HG03457 (cell line): ENCODE measurements around the gene SLC38A1.
"Not testable (repeated sequence)": the region's sequence is repeated elsewhere in the genome, so short reads cannot be mapped to it uniquely, and the experiment has no call there.

Experiments used
- ATAC-seq: cut with Tn5 transposase; IDR thresholded peaks from one replicate; pipeline ENCODE4 v1.9.1; 2021; ENCODE audit warnings: moderate number of reproducible peaks; ENCODE audit not compliant: unreplicated experiment

The SLC38A1 gene

GRCh38 chr12:46265102-46265501 lies 3.7 kb downstream of the SLC38A1 start:
- no peak for ATAC-seq

- no peak for ATAC-seq
These were observed 4.8 kb downstream of the SLC38A1 start for GRCh38 chr12:46264057-46264456.

GRCh38 chr12:46263140-46264016 lies 5.5 kb downstream of the SLC38A1 start:
- no peak for ATAC-seq

GRCh38 chr12:46261646-46262045 lies 7.2 kb downstream of the SLC38A1 start:
- no peak for ATAC-seq

GRCh38 chr12:46260913-46261476 lies 7.8 kb downstream of the SLC38A1 start:
- ATAC-seq: no peak

- no peak for ATAC-seq
These were observed 8.5 kb downstream of the SLC38A1 start for GRCh38 chr12:46260124-46260912.

- ATAC-seq: no peak
These were observed 9.1 kb downstream of the SLC38A1 start for GRCh38 chr12:46259713-46260112.

GRCh38 chr12:46259071-46259470 lies 9.8 kb downstream of the SLC38A1 start:
- ATAC-seq: no peak

- no peak for ATAC-seq
These were observed 10.7 kb downstream of the SLC38A1 start for GRCh38 chr12:46258129-46258528.

- no peak for ATAC-seq
These were observed 11.9 kb downstream of the SLC38A1 start for GRCh38 chr12:46256942-46257341.

- no peak for ATAC-seq
These were observed 15.2 kb downstream of the SLC38A1 start for GRCh38 chr12:46253544-46254162.

GRCh38 chr12:46251994-46252393 lies 16.8 kb downstream of the SLC38A1 start:
- ATAC-seq: not testable (repeated sequence)

GRCh38 chr12:46249960-46250359 lies 18.9 kb downstream of the SLC38A1 start:
- ATAC-seq: not testable (repeated sequence)

- ATAC-seq: no peak
These were observed 22.7 kb downstream of the SLC38A1 start for GRCh38 chr12:46246021-46246700.

- no peak for ATAC-seq
These were observed 23.8 kb downstream of the SLC38A1 start for GRCh38 chr12:46244997-46245396.

- no peak for ATAC-seq
These were observed 24.4 kb downstream of the SLC38A1 start for GRCh38 chr12:46244273-46244915.

GRCh38 chr12:46242569-46242968 lies 26.3 kb downstream of the SLC38A1 start:
- no peak for ATAC-seq

GRCh38 chr12:46240436-46240835 lies 28.4 kb downstream of the SLC38A1 start:
- no peak for ATAC-seq

- ATAC-seq: no peak
These were observed 30.0 kb downstream of the SLC38A1 start for GRCh38 chr12:46238821-46239220.

GRCh38 chr12:46237371-46238045 lies 31.3 kb downstream of the SLC38A1 start:
- no peak for ATAC-seq
